SU-DHL-6 (cell line): ENCODE data around the gene CDKL5.

Experiments used
- H2AFZ ChIP-seq: fragments of 200-600 bp; sonication (generic); 2 replicates; pipeline ENCODE4 v1.6.1; 2014; ENCODE audit warnings: low read depth, mild to moderate bottlenecking, moderate library complexity, mixed read lengths, antibody characterized with exemption, low read length; ENCODE audit not compliant: severe bottlenecking
- H3F3A ChIP-seq: fragments of 200-600 bp; shearing (Covaris generic); 2 replicates; pipeline ENCODE4 v1.6.0; 2016; ENCODE audit warnings: antibody characterized with exemption, mild to moderate bottlenecking; ENCODE audit not compliant: insufficient read depth
- H3K27ac ChIP-seq: fragments of 200-600 bp; sonication (generic); 2 replicates; pipeline ENCODE4 v1.5.1; 2016; ENCODE audit warnings: low read depth, mild to moderate bottlenecking, low read length, moderate library complexity, mixed read lengths
- H3K27me3 ChIP-seq: fragments of 200-600 bp; sonication (generic), shearing (Covaris generic); 2 replicates; pipeline ENCODE4 v1.6.0; 2014; ENCODE audit warnings: mild to moderate bottlenecking, low read length
- H3K36me3 ChIP-seq: fragments of 200-600 bp; sonication (generic); 2 replicates; pipeline ENCODE4 v1.6.1; 2014; ENCODE audit warnings: mild to moderate bottlenecking, low read length, mixed read lengths
- H3K4me2 ChIP-seq: fragments of 300-600, 200-600 bp; shearing (Covaris generic), sonication (generic); 2 replicates; pipeline ENCODE4 v1.6.0; 2014; ENCODE audit warnings: low read length, low read depth, mild to moderate bottlenecking; ENCODE audit not compliant: poor library complexity, severe bottlenecking
- H3K4me3 ChIP-seq: fragments of 200-600 bp; sonication (generic); 2 replicates; pipeline ENCODE4 v1.5.1; 2014; ENCODE audit warnings: antibody characterized with exemption, low read length, mild to moderate bottlenecking, mixed read lengths; ENCODE audit not compliant: insufficient read depth, poor library complexity, severe bottlenecking
- H3K79me2 ChIP-seq: fragments of 200-600 bp; sonication (generic); 2 replicates; pipeline ENCODE4 v1.6.1; 2014; ENCODE audit warnings: mild to moderate bottlenecking, low read length, moderate library complexity; ENCODE audit not compliant: insufficient read depth
- H3K9ac ChIP-seq: fragments of 200-600 bp; sonication (generic); 2 replicates; pipeline ENCODE4 v1.7.0; 2014; ENCODE audit warnings: mild to moderate bottlenecking, low read length
- H3K9me2 ChIP-seq: fragments of 200-600 bp; sonication (generic); replicated peaks from 2 replicates; pipeline ENCODE4 v1.6.1; 2014; ENCODE audit warnings: low read length; ENCODE audit not compliant: insufficient read depth
- H3K9me3 ChIP-seq: fragments of 200-600 bp; sonication (generic); 2 replicates; pipeline ENCODE4 v1.6.1; 2014; ENCODE audit warnings: low read length, mixed read lengths; ENCODE audit not compliant: insufficient read depth
- H4K20me1 ChIP-seq: fragments of 200-600 bp; sonication (generic); 2 replicates; pipeline ENCODE4 v1.6.1; 2014; ENCODE audit warnings: low read depth, mild to moderate bottlenecking, antibody characterized with exemption, low read length, moderate library complexity, mixed read lengths
- EZH2phosphoT487 ChIP-seq: fragments of 200-600 bp; sonication (generic), shearing (Covaris generic); conservative IDR thresholded peaks from 2 replicates; pipeline ENCODE4 v1.6.1; 2018; ENCODE audit warnings: mild to moderate bottlenecking, antibody characterized with exemption, low read length, moderate library complexity, mixed read lengths
- TF ChIP-seq, protein P1 (sequence below): fragments of 200-600 bp; sonication (generic); IDR thresholded peaks from one replicate; pipeline ENCODE4 v1.5.1; 2017; ENCODE audit warnings: antibody characterized with exemption, mild to moderate bottlenecking, low read length, moderate library complexity; ENCODE audit not compliant: insufficient read depth, poor library complexity, severe bottlenecking

CDKL5 gene

GRCh38 chrX:18406531-18407266 is 18.7 kb upstream of the CDKL5 start:
- Histone ChIP-seq H3K9ac (no peak overlapping the region), H3K79me2 (no peaks in the 10 kb centered on the region), H3K27ac (no peak overlapping the region), H4K20me1 (no peaks in the 10 kb centered on the region), H3F3A (no peaks in the 10 kb centered on the region), H3K9me3 (no peaks in the 10 kb centered on the region), H2AFZ (no peak overlapping the region), H3K9me2 (no peaks in the 10 kb centered on the region), H3K27me3 (no peaks in the 10 kb centered on the region), H3K36me3 (no peaks in the 10 kb centered on the region), H3K4me3 (no peak overlapping the region), H3K4me2 (no peak overlapping the region)
- no peak for TF ChIP-seq EZH2phosphoT487

GRCh38 chrX:18410038-18410437 is 15.4 kb upstream of the CDKL5 start:
- TF ChIP-seq, protein P1, sequence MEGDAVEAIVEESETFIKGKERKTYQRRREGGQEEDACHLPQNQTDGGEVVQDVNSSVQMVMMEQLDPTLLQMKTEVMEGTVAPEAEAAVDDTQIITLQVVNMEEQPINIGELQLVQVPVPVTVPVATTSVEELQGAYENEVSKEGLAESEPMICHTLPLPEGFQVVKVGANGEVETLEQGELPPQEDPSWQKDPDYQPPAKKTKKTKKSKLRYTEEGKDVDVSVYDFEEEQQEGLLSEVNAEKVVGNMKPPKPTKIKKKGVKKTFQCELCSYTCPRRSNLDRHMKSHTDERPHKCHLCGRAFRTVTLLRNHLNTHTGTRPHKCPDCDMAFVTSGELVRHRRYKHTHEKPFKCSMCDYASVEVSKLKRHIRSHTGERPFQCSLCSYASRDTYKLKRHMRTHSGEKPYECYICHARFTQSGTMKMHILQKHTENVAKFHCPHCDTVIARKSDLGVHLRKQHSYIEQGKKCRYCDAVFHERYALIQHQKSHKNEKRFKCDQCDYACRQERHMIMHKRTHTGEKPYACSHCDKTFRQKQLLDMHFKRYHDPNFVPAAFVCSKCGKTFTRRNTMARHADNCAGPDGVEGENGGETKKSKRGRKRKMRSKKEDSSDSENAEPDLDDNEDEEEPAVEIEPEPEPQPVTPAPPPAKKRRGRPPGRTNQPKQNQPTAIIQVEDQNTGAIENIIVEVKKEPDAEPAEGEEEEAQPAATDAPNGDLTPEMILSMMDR = no peak
- no peaks in the 10 kb centered on the region for H3K27me3 ChIP-seq

DNA sequence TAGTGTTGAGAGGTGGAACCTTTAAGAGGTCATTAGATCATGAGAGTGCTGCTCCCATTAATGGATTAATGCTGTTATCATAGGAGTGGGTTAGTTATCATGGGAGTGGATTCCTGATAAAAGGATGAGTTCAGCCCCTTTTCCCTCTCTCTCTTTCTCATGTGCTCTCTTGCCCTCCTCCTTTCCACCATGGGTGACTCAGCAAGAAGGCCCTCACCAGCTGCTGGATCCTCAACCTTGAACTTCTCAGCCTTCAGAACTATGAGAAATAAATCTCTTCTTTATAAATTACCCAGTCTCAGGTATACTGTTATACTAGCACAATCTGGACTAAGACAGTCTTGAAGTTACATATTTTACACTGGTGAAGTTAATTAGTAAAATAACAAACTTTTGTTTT is 10.0 kb upstream of the CDKL5 start:
- no peaks in the 10 kb centered on the region for H3F3A ChIP-seq
- H3K9me3 ChIP-seq = no peaks in the 10 kb centered on the region
- H3K27ac ChIP-seq = no peak overlapping the region
- no peak overlapping the region for H3K4me2 ChIP-seq
- no peak overlapping the region for H2AFZ ChIP-seq
- H3K4me3 ChIP-seq = no peak overlapping the region
- no peaks in the 10 kb centered on the region for H3K36me3 ChIP-seq
- H3K9ac ChIP-seq = no peak overlapping the region
- no peaks in the 10 kb centered on the region for H4K20me1 ChIP-seq
- TF ChIP-seq EZH2phosphoT487 = no peak
- TF ChIP-seq, protein P1 = no peak
- no peaks in the 10 kb centered on the region for H3K9me2 ChIP-seq
- H3K27me3 ChIP-seq = no peaks in the 10 kb centered on the region
- H3K79me2 ChIP-seq = no peaks in the 10 kb centered on the region

More at GRCh38 chrX:18410038-18410437, 15.4 kb upstream of the CDKL5 start:
- Histone ChIP-seq H2AFZ (no peak overlapping the region), H3K79me2 (no peaks in the 10 kb centered on the region), H3K27ac (no peak overlapping the region), H4K20me1 (no peaks in the 10 kb centered on the region), H3K9me2 (no peaks in the 10 kb centered on the region), H3K36me3 (no peaks in the 10 kb centered on the region), H3K4me3 (no peak overlapping the region), H3K9ac (no peak overlapping the region), H3K9me3 (no peaks in the 10 kb centered on the region), H3F3A (no peaks in the 10 kb centered on the region), H3K4me2 (no peak overlapping the region)

- Histone ChIP-seq H3K27ac (no peak overlapping the region), H3K36me3 (no peaks in the 10 kb centered on the region), H4K20me1 (no peaks in the 10 kb centered on the region), H3K4me2 (no peak overlapping the region), H3K9me2 (no peaks in the 10 kb centered on the region), H3K4me3 (no peak overlapping the region), H2AFZ (no peak overlapping the region), H3F3A (no peaks in the 10 kb centered on the region; the same call in 1 of the 2 replicates), H3K9me3 (no peaks in the 10 kb centered on the region), H3K79me2 (no peaks in the 10 kb centered on the region), H3K9ac (no peak overlapping the region), H3K27me3 (no peaks in the 10 kb centered on the region)
- TF ChIP-seq, protein P1 = no peak
- no peak for TF ChIP-seq EZH2phosphoT487
Measured at GRCh38 chrX:18422325-18422724, 3.1 kb upstream of the CDKL5 start.
